ENCODE measurements around the gene CYBC1.
"Not testable (repeated sequence)": the region's sequence is repeated elsewhere in the genome, so short reads cannot be mapped to it uniquely, and the experiment has no call there.

CYBC1 gene

DNA sequence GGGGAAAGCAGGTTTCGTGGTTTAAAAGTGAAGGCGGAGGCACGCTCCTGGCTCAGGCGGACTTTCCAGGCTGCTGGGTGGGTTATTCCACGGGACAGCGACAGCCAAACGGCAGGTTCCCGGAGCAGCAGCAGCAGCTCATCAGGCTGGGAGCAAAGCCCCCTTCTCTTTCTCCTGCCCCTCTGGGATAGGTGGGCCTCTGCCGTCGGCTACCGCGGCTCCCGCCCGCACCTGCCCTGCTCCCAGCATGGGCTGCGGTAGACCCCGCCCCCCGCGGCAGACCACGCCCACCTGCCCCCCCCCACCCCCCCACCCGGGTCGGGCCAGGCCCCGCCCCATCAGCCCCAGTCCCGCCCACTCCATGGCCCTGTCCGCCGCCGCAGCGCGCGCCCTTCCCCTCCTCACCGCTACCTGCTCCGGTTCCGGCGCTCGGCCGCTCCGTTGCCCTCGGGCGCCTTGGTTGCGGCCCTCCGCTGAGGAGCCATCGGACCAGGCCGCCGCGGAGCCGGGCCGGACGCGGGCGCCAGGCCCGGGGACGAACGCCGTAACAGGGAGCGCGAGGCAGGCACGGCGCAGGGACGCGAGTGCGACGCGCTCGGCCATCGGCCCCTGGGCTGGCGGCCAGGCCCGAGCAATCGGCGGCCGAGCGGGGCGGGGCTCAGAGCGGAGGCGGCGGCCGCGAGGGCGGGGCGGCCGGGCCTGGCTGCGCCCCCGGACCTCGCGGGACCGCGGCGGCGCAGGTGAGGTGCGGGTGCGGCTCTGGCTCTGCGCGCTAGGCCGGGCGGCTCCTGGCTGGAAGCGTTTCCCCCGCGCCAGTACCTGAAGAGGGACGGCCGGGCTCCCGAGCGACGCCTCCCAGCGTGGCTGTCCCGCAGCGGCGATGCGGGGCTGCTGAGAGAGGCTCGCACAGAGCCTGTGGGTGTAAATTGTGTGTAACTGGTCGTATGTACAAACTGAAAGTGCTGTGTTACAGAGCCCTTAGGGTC, 32.3 kb downstream of the CYBC1 start, which contains the start of the genes HEXD and OGFOD3:
Gene HEXD (plus strand): TSS at position 347 of the 986 bp plus-strand sequence. CDS start 1,453 bp downstream, outside the sequence.
Gene OGFOD3 (minus strand): TSS at position 586 of the 986 bp plus-strand sequence. CDS start 101 bp downstream, at position 485.
- H3K27me3 ChIP-seq (ENCODE audit: control insufficient read depth, insufficient read depth, low read length): no peaks in the 10 kb centered on the region
- peak within 1 kb of the TSS; percentile 88 for H3K9ac ChIP-seq (ENCODE audit: low read depth, low read length)
- no peaks in the 10 kb centered on the region for H3K4me1 ChIP-seq (ENCODE audit: control insufficient read depth, insufficient read depth, low read length)
- H3K9me3 ChIP-seq (ENCODE audit: control insufficient read depth, insufficient read depth, low read length): no peaks in the 10 kb centered on the region
- peak within 1 kb of the TSS; percentile 88 for H3K4me3 ChIP-seq (ENCODE audit: low read depth, low read length)
- peaks cover 3% of the 10 kb centered on the region for H3K36me3 ChIP-seq (ENCODE audit: control insufficient read depth, insufficient read depth, low read length)

DNA sequence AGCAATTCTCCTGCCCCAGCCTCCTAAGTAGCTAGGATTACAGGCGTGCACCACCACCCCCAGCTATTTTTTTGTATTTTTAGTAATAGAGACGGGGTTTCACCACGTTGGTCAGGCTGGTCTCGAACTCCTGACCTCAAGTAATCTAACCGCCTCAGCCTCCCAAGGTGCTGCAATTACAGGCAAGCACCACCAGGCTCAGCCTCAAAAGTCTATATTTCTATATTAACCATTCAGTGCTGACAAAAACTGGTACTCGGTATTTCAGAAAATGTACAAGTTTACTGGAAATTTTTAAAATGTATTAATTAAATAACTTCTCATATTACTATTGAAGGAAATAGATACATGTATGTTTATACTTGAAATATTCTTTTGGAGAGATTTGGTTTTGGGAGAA, 33.8 kb downstream of the CYBC1 start:
- H3K27me3 ChIP-seq (ENCODE audit: control insufficient read depth, insufficient read depth, low read length): no peaks in the 10 kb centered on the region
- H3K4me1 ChIP-seq (ENCODE audit: control insufficient read depth, insufficient read depth, low read length): no peaks in the 10 kb centered on the region
- no peak overlapping the region for H3K9ac ChIP-seq (ENCODE audit: low read depth, low read length)
- no peak overlapping the region for H3K4me3 ChIP-seq (ENCODE audit: low read depth, low read length)
- H3K36me3 ChIP-seq (ENCODE audit: control insufficient read depth, insufficient read depth, low read length): peaks cover 3% of the 10 kb centered on the region
- no peaks in the 10 kb centered on the region for H3K9me3 ChIP-seq (ENCODE audit: control insufficient read depth, insufficient read depth, low read length)

DNA sequence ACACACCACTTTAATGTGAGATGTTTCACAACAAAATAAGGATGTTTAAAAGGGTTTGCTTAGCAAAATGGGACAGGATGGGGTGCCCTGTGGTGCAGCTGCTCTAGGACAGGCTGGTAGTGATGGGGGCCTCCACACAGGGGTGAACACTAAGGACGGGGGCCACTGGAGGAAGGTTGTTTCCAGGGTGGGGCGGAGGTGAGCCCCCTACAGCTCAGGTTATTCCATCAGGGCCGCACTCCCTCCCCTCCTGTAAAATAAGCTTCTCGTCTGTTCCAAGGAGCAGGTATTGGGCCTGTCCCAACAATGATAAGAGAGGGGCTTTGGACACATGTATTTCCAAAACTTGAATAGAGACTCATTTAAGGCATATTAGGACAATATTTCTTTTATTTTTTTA, 34.3 kb downstream of the CYBC1 start:
- no peak overlapping the region for H3K4me3 ChIP-seq (ENCODE audit: low read depth, low read length)
- no peak overlapping the region for H3K9ac ChIP-seq (ENCODE audit: low read depth, low read length)
- H3K36me3 ChIP-seq (ENCODE audit: control insufficient read depth, insufficient read depth, low read length): peaks cover 3% of the 10 kb centered on the region
- no peaks in the 10 kb centered on the region for H3K4me1 ChIP-seq (ENCODE audit: control insufficient read depth, insufficient read depth, low read length)
- no peaks in the 10 kb centered on the region for H3K9me3 ChIP-seq (ENCODE audit: control insufficient read depth, insufficient read depth, low read length)
- H3K27me3 ChIP-seq (ENCODE audit: control insufficient read depth, insufficient read depth, low read length): no peaks in the 10 kb centered on the region

DNA sequence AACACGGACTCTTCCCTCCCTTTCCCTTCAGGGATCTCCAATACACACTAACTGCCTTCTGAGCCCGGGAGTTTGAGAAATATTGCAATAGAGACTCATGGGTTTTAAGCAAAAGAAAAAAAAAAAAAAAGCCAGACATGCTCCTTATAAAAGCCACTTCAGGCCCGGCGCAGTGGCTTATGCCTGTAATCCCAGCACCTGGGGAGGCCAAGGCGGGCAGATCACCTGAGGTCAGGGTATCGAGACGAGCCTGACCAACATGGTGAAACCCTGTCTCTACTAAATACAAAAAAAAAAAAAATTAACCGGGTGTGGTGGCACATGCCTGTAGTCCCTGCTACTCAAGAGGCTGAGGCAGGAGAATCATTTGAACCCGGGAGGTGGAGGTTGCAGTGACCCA, 34.8 kb downstream of the CYBC1 start:
- H3K27me3 ChIP-seq (ENCODE audit: control insufficient read depth, insufficient read depth, low read length): no peaks in the 10 kb centered on the region
- H3K4me3 ChIP-seq (ENCODE audit: low read depth, low read length): no peak overlapping the region
- no peaks in the 10 kb centered on the region for H3K4me1 ChIP-seq (ENCODE audit: control insufficient read depth, insufficient read depth, low read length)
- H3K9ac ChIP-seq (ENCODE audit: low read depth, low read length): no peak overlapping the region
- H3K36me3 ChIP-seq (ENCODE audit: control insufficient read depth, insufficient read depth, low read length): no peaks in the 10 kb centered on the region
- no peaks in the 10 kb centered on the region for H3K9me3 ChIP-seq (ENCODE audit: control insufficient read depth, insufficient read depth, low read length)

DNA sequence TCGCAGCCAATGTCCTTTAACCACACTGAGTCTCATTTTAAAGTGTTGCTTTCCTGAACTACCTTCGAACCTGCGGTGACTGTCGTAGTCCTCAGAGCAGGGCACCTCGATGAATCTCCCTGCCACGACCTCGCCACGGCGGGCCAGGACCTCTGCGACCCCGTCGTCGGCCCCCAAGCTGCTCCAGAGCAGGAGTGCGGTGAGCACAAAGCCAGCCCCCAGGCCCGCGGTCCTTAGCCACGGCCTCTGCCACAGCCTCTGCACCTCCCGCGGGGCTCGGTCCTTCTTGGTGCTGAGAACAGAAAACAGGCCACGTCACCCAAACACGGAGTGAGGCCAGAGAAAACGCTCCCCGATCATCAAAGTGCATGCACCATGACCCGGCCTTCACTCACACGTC, 35.2 kb downstream of the CYBC1 start:
- H3K9me3 ChIP-seq (ENCODE audit: control insufficient read depth, insufficient read depth, low read length): no peaks in the 10 kb centered on the region
- H3K36me3 ChIP-seq (ENCODE audit: control insufficient read depth, insufficient read depth, low read length): no peaks in the 10 kb centered on the region
- H3K9ac ChIP-seq (ENCODE audit: low read depth, low read length): no peak overlapping the region
- H3K4me1 ChIP-seq (ENCODE audit: control insufficient read depth, insufficient read depth, low read length): no peaks in the 10 kb centered on the region
- no peak overlapping the region for H3K4me3 ChIP-seq (ENCODE audit: low read depth, low read length)
- no peaks in the 10 kb centered on the region for H3K27me3 ChIP-seq (ENCODE audit: control insufficient read depth, insufficient read depth, low read length)

DNA sequence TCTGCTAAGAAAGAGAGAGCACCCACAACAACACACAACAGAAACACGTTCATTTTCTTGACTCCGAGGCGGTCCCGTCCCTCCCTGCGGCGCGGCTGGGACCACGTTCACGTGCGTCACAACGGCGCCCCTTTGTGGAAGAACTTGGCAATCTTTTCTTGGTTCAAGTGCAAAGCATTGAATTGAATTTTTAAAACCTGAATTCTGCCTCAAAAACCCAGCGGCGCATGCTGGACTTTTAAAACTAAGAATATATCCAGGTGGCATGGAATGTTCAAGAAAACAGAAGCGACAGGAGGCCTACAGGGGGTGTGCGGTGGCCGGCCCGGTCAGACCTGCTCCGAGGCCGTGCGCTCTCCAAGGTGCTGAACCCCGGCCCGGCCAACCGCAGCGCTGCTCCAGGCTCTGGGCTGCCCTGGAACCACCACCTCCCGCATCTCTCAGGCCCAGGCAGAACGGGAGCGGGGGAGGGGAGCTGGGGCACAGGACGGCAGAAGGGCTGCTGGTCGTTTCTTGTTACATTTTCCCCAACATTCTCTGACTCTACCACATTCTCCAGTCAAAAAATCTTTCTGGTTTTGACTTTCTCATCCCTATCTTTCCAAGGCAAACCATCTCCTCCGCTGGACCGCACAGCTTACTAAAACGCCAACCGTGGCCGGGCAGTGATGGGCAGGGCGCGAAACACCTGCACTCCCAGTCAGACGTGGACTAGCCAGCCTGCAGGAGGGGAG, 35.8 kb downstream of the CYBC1 start:
- Histone ChIP-seq H3K9ac (ENCODE audit: low read depth, low read length) (no peak overlapping the region), H3K36me3 (ENCODE audit: control insufficient read depth, insufficient read depth, low read length) (no peaks in the 10 kb centered on the region), H3K9me3 (ENCODE audit: control insufficient read depth, insufficient read depth, low read length) (no peaks in the 10 kb centered on the region), H3K4me3 (ENCODE audit: low read depth, low read length) (no peak overlapping the region), H3K4me1 (ENCODE audit: control insufficient read depth, insufficient read depth, low read length) (no peaks in the 10 kb centered on the region), H3K27me3 (ENCODE audit: control insufficient read depth, insufficient read depth, low read length) (no peaks in the 10 kb centered on the region)

DNA sequence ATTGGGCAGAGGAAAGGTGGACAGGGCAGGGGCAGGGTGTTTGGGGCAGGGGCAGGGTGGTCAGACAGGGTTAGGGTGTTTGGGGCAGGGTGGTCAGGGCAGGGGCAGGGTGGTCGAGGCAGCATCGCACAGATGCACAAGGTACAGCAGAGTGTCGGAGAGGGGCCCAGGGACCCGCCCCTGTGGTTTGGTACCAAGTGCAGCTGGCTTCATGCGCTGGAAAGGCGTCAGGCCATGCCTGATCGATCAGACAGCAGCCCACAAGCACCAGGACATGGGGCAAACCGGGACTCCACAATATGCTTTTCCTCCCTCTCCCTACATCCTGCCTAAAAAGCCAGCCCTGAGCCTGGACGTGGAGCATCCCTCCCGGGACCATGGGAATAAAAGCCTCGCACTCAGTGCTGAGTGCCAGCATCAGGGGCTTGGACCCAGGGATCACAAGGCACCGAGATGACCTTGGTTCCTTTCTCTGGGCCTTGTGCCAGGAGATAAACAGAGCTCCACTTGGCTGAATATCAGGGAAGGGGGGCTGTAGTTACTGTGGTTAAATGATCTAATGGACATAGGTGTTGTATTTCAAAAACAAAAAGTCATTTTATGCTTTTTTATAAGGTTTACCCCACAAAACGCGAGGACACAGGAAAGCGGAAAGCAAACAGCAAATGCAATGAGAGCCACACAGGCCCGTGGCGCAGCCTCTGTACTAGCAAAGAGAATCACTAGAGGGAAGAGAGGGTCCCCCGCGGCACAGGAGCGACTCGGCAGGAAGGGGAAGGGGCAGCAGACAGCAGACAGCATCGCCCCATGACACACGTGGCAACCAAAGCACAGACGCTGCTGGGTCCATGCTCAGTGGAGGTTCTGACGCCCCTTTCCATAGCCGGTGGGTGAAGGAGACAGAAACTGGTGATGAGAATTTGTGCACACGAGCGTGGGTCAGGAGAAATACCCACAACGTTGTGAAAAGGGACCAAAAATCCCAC, 37.7 kb downstream of the CYBC1 start:
- H3K9ac ChIP-seq (ENCODE audit: low read depth, low read length): no peak overlapping the region
- no peaks in the 10 kb centered on the region for H3K4me1 ChIP-seq (ENCODE audit: control insufficient read depth, insufficient read depth, low read length)
- H3K9me3 ChIP-seq (ENCODE audit: control insufficient read depth, insufficient read depth, low read length): no peaks in the 10 kb centered on the region
- H3K36me3 ChIP-seq (ENCODE audit: control insufficient read depth, insufficient read depth, low read length): no peaks in the 10 kb centered on the region
- H3K4me3 ChIP-seq (ENCODE audit: low read depth, low read length): no peak overlapping the region
- no peaks in the 10 kb centered on the region for H3K27me3 ChIP-seq (ENCODE audit: control insufficient read depth, insufficient read depth, low read length)

DNA sequence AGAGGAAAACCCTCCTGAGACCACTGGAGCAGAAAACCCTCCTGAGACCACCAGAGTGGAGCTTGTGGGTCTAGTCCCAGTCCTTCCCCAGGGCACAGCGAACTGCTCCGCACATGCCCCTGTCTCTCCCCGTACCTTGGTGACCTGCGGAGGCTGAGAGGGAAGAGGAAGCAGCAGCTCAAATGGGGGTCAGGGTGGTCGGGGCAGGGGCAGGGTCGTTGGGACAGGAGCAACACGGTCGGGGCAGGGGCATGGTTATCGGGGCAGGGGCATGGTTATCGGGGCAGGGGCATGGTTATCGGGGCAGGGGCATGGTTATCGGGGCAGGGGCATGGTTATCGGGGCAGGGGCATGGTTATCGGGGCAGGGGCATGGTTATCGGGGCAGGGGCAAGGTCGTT, 38.5 kb downstream of the CYBC1 start:
- not testable (repeated sequence) for H3K4me1 ChIP-seq (ENCODE audit: control insufficient read depth, insufficient read depth, low read length); H3K9me3 ChIP-seq (ENCODE audit: control insufficient read depth, insufficient read depth, low read length); H3K27me3 ChIP-seq (ENCODE audit: control insufficient read depth, insufficient read depth, low read length); H3K9ac ChIP-seq (ENCODE audit: low read depth, low read length); H3K4me3 ChIP-seq (ENCODE audit: low read depth, low read length); H3K36me3 ChIP-seq (ENCODE audit: control insufficient read depth, insufficient read depth, low read length)

DNA sequence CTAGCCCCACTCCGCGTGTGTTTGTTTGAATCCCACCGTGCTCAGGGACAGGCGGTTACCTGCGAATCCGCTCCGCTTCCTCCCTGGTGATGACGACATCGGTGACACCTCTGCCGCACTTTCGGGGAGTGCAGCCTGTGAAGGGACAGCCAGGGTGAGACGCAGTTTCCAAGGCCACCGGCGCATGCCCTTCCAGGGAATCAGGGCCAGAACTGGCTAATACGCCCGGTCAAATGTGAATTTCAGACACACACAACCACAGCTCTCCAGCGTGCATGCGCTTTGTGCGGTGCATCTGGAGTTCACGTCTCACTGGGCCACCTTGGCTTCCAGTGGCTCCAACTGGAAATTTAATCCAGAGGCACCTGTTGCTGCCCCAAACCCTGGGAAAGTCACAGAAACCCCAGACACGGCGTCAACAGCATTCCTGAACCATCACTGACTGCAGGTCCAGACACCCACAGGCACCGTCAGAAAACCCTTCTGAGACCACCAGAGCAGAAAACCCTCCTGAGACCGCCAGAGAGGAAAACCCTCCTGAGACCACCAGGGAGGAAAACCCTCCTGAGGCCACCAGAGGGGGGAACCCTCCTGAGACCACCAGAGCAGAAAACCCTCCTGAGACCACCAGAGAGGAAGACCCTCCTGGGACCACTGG, 39.0 kb downstream of the CYBC1 start:
- Histone ChIP-seq H3K4me3 (ENCODE audit: low read depth, low read length) (no peak overlapping the region), H3K9ac (ENCODE audit: low read depth, low read length) (no peak overlapping the region), H3K9me3 (ENCODE audit: control insufficient read depth, insufficient read depth, low read length) (no peaks in the 10 kb centered on the region), H3K27me3 (ENCODE audit: control insufficient read depth, insufficient read depth, low read length) (no peaks in the 10 kb centered on the region), H3K4me1 (ENCODE audit: control insufficient read depth, insufficient read depth, low read length) (no peaks in the 10 kb centered on the region), H3K36me3 (ENCODE audit: control insufficient read depth, insufficient read depth, low read length) (no peaks in the 10 kb centered on the region)

DNA sequence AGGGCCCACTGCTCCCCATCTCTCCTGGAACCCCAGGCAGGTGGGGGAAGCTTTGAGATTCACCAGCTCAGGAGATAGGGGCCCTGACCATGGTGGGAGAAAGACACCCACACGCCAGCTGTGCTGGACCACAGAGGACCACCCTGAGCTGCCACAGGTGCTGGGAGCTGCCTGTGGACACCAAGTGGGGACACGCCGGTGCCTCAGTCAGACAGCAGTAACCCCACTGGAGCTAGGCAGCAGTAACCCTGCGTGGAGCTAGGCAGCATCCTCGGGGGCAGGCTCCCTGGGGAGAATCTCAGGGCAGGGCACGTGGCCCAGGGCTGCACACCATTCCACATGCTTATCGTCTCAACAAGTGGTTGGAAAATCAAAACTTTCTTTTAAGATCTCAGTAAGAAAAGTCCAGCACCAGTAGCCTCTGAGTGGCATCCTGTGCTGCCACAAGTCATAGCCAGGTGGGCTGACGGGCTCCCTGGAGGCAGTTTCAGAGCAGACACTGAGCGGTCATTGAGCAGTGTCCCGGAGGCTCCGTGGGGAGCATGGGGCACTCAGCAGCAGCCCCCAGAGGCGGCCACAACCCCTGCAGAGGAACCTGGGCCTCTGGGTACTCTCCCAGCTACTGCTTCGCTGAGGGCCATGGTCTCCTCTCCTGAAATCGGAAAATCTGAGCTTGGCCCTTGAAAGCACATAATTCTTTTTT, 40.4 kb downstream of the CYBC1 start:
- Histone ChIP-seq H3K36me3 (ENCODE audit: control insufficient read depth, insufficient read depth, low read length) (no peaks in the 10 kb centered on the region), H3K4me3 (ENCODE audit: low read depth, low read length) (no peak overlapping the region), H3K4me1 (ENCODE audit: control insufficient read depth, insufficient read depth, low read length) (no peaks in the 10 kb centered on the region), H3K9me3 (ENCODE audit: control insufficient read depth, insufficient read depth, low read length) (no peaks in the 10 kb centered on the region), H3K27me3 (ENCODE audit: control insufficient read depth, insufficient read depth, low read length) (no peaks in the 10 kb centered on the region), H3K9ac (ENCODE audit: low read depth, low read length) (no peak overlapping the region)
